Body of pancreas (tissue), 4 donors: ENCODE data around the gene MYL12B. TPM values are rescaled to one million over a fixed set of nuclear protein-coding genes. Genes with fewer than 3 reads are reported as not detected.

Experiments
- ATAC-seq: fragments of 150-250 bp; one replicate; pipeline ENCODE4 v1.9.1; 2016
- DNase-seq, 4 donors: peaks; one replicate each; pipeline ENCODE4 v3.0.0-alpha.2; 2019
- H3K27ac ChIP-seq, 4 donors: fragments of 200-600 bp; sonication (generic); 1 replicate in 3 of 4; 2 replicates in 1 of 4; pipeline versions ENCODE4 v1.5.1 to v1.6.1; 2016 to 2019; ENCODE audit warnings: mild to moderate bottlenecking in 1 of 4, mixed read lengths in 1 of 4, moderate library complexity in 1 of 4
- H3K27me3 ChIP-seq, 2 donors: fragments of 200-600 bp; sonication (generic); one replicate each; pipeline ENCODE4 v1.6.0; 2016; ENCODE audit warnings: mild to moderate bottlenecking in 1 of 2
- H3K36me3 ChIP-seq, 2 donors: fragments of 200-600 bp; sonication (generic); replicated peaks in 1 of 2; 2 replicates each; pipeline ENCODE4 v1.5.1; 2016; ENCODE audit warnings: low read depth in 2 of 2; ENCODE audit not compliant: insufficient read depth in 1 of 2
- H3K4me1 ChIP-seq: fragments of 200-600 bp; sonication (generic); one replicate; pipeline ENCODE4 v1.6.0; 2016
- H3K4me3 ChIP-seq, 2 donors: fragments of 200-600 bp; sonication (generic); 1 replicate in 1 of 2; 2 replicates in 1 of 2; pipeline ENCODE4 v1.5.1; 2016 to 2019
- H3K9me3 ChIP-seq, 3 donors: fragments of 200-600 bp; sonication (generic); 1 replicate in 2 of 3; 2 replicates in 1 of 3; pipeline ENCODE4 v1.5.1; 2016
- POLR2A ChIP-seq, 3 donors: fragments of 450-650 bp; IDR thresholded peaks; one replicate each; pipeline ENCODE4 v1.6.1; 2016; ENCODE audit warnings: antibody characterized with exemption in 3 of 3, mild to moderate bottlenecking in 2 of 3
- WGBS, 2 donors: methylation state at CpG; one replicate each; pipeline ENCODE4 v1.1.5; 2017; 5-methylcytosine and 5-hydroxymethylcytosine counted together
- intact Hi-C: fragments of 100-400 bp; cut with DNase I; formaldehyde crosslinking; loops from one replicate; pipeline ENCODE4 v1.15.1; 2023
- total RNA-seq, 2 donors: library from RNA; depleted of rRNA; stranded (reverse); fragments of >200 nt; gene quantifications; one replicate each; pipeline ENCODE4 v1.1.0, GENCODE V29; 2016
- TF ChIP-seq, protein P1 (sequence below), 7 experiments: fragments of 450-650 bp in 4 of 7; fragments of 200-600 bp in 3 of 7; sonication (generic) in 3 of 7; IDR thresholded peaks; one replicate each; pipeline ENCODE4 v1.5.1; 2016 to 2019; ENCODE audit warnings: antibody characterized with exemption in 7 of 7

MYL12B gene
- total RNA-seq, 2 donors from 2014 or later, result 84.7 to 121 TPM

DNA sequence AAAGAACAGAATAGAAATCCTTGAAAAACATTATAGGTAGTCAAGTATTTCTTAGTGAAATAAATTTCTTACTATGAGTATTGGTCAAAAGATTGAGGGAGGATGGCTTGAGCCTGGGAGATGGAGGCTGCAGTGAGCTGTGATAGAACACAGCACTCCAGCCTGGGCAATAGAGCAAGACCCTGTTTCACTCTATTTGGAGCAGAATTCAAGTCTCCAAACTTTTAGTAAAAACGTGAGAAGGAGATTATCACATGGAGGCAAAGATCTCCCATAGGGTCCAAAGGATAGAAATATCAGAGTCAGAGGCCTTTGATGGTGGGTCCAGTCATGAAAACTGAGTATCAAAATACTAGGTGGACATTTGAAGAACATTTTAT lies 16.8 kb upstream of the MYL12B start:
- H3K27me3 ChIP-seq, result no peaks in the 10 kb centered on the region
- no peak for ATAC-seq
- H3K4me3 ChIP-seq, result no peak overlapping the region
- peak overlapping the region in 2 of 4 donors; percentile 99 for H3K27ac ChIP-seq
- intact Hi-C loops, result loop anchor here (5.0 to 10.0 kb wide), 2 partner anchors 90 to 313 kb away; no protein-coding TSS in a partner anchor
- H3K36me3 ChIP-seq, result no peaks in the 10 kb centered on the region
- H3K4me1 ChIP-seq, result peaks cover 33% of the 10 kb centered on the region
- 31 to 55% methylated on average over 1 of the region's 1 CpG for WGBS, 2 donors
- TF ChIP-seq, protein P1, sequence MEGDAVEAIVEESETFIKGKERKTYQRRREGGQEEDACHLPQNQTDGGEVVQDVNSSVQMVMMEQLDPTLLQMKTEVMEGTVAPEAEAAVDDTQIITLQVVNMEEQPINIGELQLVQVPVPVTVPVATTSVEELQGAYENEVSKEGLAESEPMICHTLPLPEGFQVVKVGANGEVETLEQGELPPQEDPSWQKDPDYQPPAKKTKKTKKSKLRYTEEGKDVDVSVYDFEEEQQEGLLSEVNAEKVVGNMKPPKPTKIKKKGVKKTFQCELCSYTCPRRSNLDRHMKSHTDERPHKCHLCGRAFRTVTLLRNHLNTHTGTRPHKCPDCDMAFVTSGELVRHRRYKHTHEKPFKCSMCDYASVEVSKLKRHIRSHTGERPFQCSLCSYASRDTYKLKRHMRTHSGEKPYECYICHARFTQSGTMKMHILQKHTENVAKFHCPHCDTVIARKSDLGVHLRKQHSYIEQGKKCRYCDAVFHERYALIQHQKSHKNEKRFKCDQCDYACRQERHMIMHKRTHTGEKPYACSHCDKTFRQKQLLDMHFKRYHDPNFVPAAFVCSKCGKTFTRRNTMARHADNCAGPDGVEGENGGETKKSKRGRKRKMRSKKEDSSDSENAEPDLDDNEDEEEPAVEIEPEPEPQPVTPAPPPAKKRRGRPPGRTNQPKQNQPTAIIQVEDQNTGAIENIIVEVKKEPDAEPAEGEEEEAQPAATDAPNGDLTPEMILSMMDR (IDR thresholded peaks at IDR 0.05), result no peak
- no peak for TF ChIP-seq POLR2A (IDR thresholded peaks at IDR 0.05)
- DNase-seq, result no peak
- no peaks in the 10 kb centered on the region for H3K9me3 ChIP-seq

DNA sequence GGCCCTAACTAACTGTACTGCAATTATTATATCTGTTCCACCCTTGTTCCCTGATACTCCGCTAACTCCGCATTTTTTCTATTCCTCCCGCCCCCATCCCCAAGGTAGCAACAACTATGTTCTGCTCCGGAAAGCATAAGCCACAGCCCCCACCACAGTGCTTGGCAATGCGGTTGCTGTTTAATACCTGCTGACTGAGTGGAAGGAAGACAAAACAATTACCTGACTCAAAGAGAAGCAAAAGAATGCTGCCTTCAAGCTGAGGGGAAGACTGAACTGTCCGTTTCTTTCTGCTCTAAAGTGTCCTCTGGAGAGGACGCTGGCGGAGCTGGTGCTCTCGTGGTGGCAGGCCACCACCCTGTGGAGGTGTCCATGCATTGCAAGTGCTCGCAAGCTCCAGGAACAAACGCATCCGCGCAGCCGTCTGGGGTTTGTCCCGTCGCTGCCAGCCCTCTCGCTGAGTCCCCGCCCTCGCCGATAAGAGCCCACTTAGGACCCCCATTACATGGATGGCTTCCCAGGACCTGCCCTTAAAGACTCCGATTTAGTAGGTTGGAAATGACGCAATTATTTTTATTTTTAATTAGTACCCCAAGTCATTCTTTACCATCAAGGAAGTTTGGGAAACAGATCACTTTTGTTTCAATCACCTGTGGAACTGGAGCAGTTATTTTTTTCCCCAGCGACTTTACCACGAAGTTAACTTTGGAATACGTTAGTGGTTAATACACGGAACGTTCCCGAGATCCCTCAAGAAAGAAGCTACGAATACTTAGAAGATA lies 15.9 kb upstream of the MYL12B start:
- Histone ChIP-seq H3K4me1 (peaks cover 38% of the 10 kb centered on the region), H3K27me3 (no peaks in the 10 kb centered on the region)

GRCh38 chr18:3246635-3247239 lies 15.2 kb upstream of the MYL12B start:
- intact Hi-C loops, result loop anchor here (5.0 to 10.0 kb wide), 2 partner anchors 92 to 314 kb away; no protein-coding TSS in a partner anchor
- H3K9me3 ChIP-seq, result no peaks in the 10 kb centered on the region
- peak overlapping the region; percentile 12 to 13 for H3K4me3 ChIP-seq
- peaks cover 44% of the 10 kb centered on the region for H3K4me1 ChIP-seq
- DNase-seq (peak; percentile 31 to 56 (median 46)), ATAC-seq (no peak)
- 11 to 14% methylated on average over 22 to 23 of the region's 23 CpGs for WGBS, 2 donors
- TF ChIP-seq, protein P1 (IDR thresholded peaks at IDR 0.05), result no peak
- TF ChIP-seq POLR2A (IDR thresholded peaks at IDR 0.05), result peak; percentile 44 to 74 (median 65)
- H3K27ac ChIP-seq, result peak overlapping the region; percentile 98 to 99 (median 99)
- no peaks in the 10 kb centered on the region for H3K27me3 ChIP-seq
- no peaks in the 10 kb centered on the region for H3K36me3 ChIP-seq

More for the DNA sequence above, 15.9 kb upstream of the MYL12B start:
- H3K36me3 ChIP-seq, result no peaks in the 10 kb centered on the region
- peak overlapping the region; percentile 98 to 99 (median 99) for H3K27ac ChIP-seq
- WGBS, 2 donors, result 2 to 6% methylated on average over 23 to 29 of the region's 29 CpGs
- no peaks in the 10 kb centered on the region for H3K9me3 ChIP-seq
- TF ChIP-seq, protein P1 (IDR thresholded peaks at IDR 0.05), result peak; percentile 92 to 99 (median 97)
- TF ChIP-seq POLR2A (IDR thresholded peaks at IDR 0.05), result peak in 1 of 3 donors; percentile 22
- H3K4me3 ChIP-seq, result peak overlapping the region; percentile 12 to 13
- DNase-seq (peak; percentile 91 to 94 (median 92)), ATAC-seq (peak; percentile 71)
- intact Hi-C loops, result loop anchor here (5.0 to 10.0 kb wide), 2 partner anchors 91 to 314 kb away; no protein-coding TSS in a partner anchor

DNA sequence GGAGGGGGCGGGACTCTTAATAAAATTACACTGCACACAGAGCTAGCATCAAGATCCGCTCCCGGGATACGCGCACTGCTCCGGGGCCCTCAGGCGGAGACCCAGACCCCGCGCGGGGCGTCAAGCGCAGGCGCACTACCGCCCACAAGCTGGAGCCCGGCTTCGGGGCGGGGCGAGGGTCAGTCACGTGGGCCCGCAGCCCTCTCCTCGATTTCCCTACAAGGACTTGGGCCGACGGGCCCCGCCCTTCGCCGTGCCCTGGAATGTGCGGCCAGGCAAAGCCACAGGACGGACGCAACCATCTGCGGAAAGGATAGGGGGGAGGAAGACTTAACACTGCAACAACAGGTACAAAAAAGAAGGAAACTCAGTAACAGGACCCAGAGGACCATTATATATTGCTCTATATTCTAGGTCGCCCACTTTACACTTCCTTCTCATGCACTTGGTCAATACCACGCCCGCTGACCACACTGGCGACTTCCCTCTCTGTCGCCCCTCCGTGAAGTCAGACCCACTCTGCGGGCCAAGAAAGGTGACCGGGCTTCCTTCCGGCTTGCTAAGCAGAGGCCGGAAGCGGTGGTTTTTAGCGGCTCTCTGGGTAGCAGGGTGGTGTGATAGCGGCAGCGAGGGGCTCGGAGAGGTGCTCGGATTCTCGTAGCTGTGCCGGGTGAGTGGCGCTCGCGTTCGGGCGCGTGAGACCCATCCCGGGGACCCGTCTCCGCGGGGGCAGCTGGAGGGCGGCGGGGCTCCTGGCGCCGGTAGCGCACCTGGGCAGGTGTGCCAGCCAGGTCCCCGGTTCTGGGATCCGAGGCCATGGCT lies 14.5 kb upstream of the MYL12B start, which contains the start of gene MYL12A:
Gene MYL12A (plus strand): TSS at position 562 of the 822 bp plus-strand sequence. CDS start 5,447 bp downstream, outside the sequence.
- Histone ChIP-seq H3K4me3 (peak within 1 kb of the TSS; percentile 59 to 89), H3K27me3 (no peaks in the 10 kb centered on the region), H3K27ac (peak within 1 kb of the TSS; percentile 98 to 99 (median 99)), H3K4me1 (peaks cover 51% of the 10 kb centered on the region), H3K36me3 (no peaks in the 10 kb centered on the region), H3K9me3 (no peaks in the 10 kb centered on the region)
- TF ChIP-seq, protein P1 (IDR thresholded peaks at IDR 0.05), result peak in 1 of 7 experiments; percentile 22
- TF ChIP-seq POLR2A (IDR thresholded peaks at IDR 0.05), result peak; percentile 96 to 99 (median 98)
- 0% methylated on average over 27 to 64 of the region's 65 CpGs for WGBS, 2 donors
- intact Hi-C loops, result loop anchor here (5.0 to 10.0 kb wide), 2 partner anchors 93 to 315 kb away; no protein-coding TSS in a partner anchor
- ATAC-seq (peak; percentile 85), DNase-seq (peak; percentile 98 to 99 (median 98))
